Brain microvascular endothelial cell (primary cell): ENCODE data around the gene SNN.

Experiments
- DNase-seq: peaks from one replicate; pipeline ENCODE4 v3.0.0-alpha.2; 2020
- H3K27ac ChIP-seq: fragments of 250-450 bp; sonication (Bioruptor Pico); 2 replicates; pipeline ENCODE4 v1.5.1; 2020; ENCODE audit warnings: mild to moderate bottlenecking, moderate library complexity
- H3K27me3 ChIP-seq: fragments of 250-450 bp; sonication (Bioruptor Pico); replicated peaks from 2 replicates; pipeline ENCODE4 v1.5.1; 2020; ENCODE audit warnings: mild to moderate bottlenecking
- H3K36me3 ChIP-seq: fragments of 250-450 bp; sonication (Bioruptor Pico); replicated peaks from 2 replicates; pipeline ENCODE4 v1.5.1; 2020; ENCODE audit warnings: mild to moderate bottlenecking
- H3K4me3 ChIP-seq: 2 replicates; pipeline ENCODE4 v1.5.1; 2011; ENCODE audit warnings: low read depth, mild to moderate bottlenecking, control low read depth, low read length, moderate library complexity
- in situ Hi-C: cut with HindIII; loops from 2 replicates; pipeline ENCODE4 v1.10.0; 2017; ENCODE audit warnings: low sequenced_read_pairs, low pct_ligation_motif_present
- TF ChIP-seq, protein P1 (sequence below): IDR thresholded peaks from 2 replicates; pipeline ENCODE4 v1.5.1; 2011; ENCODE audit warnings: low read depth, mild to moderate bottlenecking, moderate library complexity, low read length, control low read depth, inconsistent platforms; ENCODE audit errors: missing control alignments

The SNN gene

DNA sequence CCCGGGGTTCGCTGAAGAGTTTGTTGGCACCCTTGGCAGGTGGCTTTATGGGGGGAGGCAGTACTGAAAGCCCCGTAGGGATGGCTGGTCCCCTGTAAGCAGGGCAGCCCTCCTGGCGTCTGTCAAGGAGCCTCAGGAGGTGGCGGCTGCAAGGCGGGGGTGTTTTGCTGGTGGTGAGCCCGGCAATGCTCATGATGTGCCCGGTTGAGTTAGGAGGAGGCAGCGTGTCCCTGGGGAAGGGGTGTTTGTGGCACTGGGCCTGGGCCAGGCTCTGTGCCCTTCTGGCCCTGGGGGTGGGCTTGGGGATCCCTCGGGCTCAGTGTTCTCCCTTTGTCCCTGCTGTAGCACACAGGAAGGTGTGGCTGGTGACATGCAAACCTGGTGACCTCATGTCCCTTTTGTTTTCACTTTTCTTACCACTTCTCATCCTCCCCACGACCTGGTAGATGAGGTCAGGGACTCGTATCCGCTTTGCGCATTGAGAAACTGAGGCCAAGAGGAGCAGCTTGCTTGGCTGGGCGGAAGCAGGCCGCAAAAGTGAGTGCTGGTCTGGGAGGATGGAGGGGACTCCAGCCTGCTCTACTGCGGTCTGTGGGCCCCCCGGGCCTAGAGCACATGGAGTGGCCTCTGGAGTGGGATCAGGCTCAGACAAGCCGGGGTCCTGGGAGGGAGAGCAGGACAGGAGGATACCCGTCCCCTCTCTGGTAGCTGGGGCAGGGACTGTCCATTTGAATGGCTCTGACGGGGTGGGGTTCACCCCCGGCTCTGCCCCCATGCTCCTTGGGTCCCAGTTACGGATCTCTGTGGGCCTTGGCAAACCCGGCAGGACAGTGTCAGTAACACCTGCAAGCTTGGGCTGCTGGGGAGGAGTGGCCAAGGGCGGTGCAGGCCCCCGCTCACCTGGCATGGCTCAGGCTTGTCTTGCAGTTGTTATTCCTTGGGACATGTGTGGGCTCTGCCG lies 2.2 kb downstream of the SNN start:
- no peak for DNase-seq
- H3K36me3 ChIP-seq, result no peaks in the 10 kb centered on the region
- no peak overlapping the region for H3K27ac ChIP-seq
- no peaks in the 10 kb centered on the region for H3K27me3 ChIP-seq
- TF ChIP-seq, protein P1, sequence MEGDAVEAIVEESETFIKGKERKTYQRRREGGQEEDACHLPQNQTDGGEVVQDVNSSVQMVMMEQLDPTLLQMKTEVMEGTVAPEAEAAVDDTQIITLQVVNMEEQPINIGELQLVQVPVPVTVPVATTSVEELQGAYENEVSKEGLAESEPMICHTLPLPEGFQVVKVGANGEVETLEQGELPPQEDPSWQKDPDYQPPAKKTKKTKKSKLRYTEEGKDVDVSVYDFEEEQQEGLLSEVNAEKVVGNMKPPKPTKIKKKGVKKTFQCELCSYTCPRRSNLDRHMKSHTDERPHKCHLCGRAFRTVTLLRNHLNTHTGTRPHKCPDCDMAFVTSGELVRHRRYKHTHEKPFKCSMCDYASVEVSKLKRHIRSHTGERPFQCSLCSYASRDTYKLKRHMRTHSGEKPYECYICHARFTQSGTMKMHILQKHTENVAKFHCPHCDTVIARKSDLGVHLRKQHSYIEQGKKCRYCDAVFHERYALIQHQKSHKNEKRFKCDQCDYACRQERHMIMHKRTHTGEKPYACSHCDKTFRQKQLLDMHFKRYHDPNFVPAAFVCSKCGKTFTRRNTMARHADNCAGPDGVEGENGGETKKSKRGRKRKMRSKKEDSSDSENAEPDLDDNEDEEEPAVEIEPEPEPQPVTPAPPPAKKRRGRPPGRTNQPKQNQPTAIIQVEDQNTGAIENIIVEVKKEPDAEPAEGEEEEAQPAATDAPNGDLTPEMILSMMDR, result no peak
- H3K4me3 ChIP-seq, result no peak overlapping the region
- in situ Hi-C loops, result no loop called here

DNA sequence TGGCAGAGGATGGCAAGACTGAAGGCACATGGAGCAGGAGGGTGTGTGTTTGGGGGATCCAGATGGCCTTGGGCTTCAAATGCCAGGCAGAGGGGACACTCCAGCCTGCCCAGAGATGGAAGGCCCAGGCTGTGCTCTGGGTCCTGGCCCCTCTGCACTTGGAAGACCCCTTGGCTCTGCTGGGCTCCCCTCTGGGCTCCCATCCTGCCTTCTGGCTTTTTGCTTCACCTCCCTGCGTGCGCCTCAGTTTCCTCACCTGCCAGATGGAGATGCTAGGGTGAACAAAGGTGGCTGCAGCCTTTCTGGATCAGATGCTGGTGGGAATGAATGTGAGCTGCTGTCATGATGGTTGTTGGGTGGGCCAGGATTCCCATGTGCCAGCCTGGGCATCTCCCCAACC lies 3.0 kb downstream of the SNN start:
- TF ChIP-seq, protein P1, result no peak
- peaks cover under 1% of the 10 kb centered on the region for H3K36me3 ChIP-seq
- no peak overlapping the region for H3K4me3 ChIP-seq
- no peak overlapping the region for H3K27ac ChIP-seq
- no peaks in the 10 kb centered on the region for H3K27me3 ChIP-seq
- DNase-seq, result no peak
- in situ Hi-C loops, result no loop called here

DNA sequence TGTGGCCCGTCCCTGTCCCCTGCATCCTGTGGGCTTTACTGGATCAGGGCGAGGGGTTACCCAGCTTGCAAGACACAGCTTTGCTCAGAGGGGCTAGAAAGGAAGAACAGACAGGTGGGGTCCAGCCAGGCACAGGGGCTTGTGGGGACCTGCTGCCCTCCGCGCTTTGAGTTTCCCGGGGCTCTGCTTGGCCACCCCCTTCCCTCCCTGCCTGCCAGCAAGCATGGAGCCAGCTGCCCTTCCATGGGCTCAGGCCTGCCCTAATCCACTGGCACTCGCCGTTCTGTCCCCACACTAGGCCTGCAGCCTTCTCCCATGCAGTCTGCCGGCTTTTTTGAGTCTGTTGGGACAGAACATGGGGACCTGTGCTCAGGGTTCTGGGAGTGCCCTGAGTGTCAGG lies 3.4 kb downstream of the SNN start:
- H3K27ac ChIP-seq, result no peak overlapping the region
- no peak for DNase-seq
- peaks cover 4% of the 10 kb centered on the region for H3K36me3 ChIP-seq
- no peak overlapping the region for H3K4me3 ChIP-seq
- in situ Hi-C loops, result no loop called here
- no peaks in the 10 kb centered on the region for H3K27me3 ChIP-seq
- TF ChIP-seq, protein P1, result no peak

DNA sequence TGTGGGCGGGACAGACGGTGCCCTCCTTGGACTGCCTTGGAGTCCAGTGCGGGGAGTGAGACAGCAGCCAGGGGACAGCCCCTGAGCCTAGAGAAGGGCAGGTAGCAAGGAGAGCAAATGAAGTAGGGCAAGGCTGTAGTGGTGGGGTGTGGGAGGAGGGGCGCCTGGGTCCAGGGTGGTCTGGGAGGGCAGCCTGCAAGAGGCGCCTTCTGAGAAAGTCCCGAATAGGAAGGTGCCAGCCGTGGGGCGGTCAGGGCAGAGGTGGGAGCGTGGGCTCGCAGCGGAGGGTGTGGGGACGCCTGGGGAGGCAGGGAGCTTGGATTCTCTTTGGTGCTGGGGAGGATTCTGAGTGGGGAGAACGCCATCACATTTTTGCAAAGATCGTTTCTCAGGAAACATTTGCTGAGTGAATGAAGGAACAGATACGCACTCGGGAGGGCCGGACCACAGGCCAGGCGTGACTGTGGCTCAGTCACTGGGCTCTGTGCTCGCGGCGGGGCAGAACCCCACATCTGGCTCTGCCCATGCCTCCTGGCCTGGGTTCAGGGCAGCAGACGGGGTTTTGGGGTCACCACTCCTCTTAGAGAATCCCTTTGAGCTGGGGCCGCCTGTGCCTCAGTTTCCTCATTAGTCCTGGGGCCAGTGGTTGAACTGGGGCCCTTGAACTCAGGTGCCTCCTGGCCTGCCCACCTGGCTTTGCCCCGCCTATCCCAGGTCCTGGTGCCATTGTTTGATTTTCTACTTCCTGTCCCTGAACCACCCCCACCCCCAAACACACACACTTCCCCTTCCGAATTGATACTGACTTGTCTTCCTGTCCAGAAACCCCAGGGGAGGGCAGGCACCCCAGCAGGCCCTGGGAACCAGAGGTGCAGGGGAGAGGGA lies 4.2 kb downstream of the SNN start:
- Histone ChIP-seq H3K36me3 (peaks cover 8% of the 10 kb centered on the region), H3K27me3 (no peaks in the 10 kb centered on the region), H3K27ac (no peak overlapping the region), H3K4me3 (no peak overlapping the region)
- DNase-seq, result no peak
- TF ChIP-seq, protein P1, result no peak
- in situ Hi-C loops, result no loop called here

DNA sequence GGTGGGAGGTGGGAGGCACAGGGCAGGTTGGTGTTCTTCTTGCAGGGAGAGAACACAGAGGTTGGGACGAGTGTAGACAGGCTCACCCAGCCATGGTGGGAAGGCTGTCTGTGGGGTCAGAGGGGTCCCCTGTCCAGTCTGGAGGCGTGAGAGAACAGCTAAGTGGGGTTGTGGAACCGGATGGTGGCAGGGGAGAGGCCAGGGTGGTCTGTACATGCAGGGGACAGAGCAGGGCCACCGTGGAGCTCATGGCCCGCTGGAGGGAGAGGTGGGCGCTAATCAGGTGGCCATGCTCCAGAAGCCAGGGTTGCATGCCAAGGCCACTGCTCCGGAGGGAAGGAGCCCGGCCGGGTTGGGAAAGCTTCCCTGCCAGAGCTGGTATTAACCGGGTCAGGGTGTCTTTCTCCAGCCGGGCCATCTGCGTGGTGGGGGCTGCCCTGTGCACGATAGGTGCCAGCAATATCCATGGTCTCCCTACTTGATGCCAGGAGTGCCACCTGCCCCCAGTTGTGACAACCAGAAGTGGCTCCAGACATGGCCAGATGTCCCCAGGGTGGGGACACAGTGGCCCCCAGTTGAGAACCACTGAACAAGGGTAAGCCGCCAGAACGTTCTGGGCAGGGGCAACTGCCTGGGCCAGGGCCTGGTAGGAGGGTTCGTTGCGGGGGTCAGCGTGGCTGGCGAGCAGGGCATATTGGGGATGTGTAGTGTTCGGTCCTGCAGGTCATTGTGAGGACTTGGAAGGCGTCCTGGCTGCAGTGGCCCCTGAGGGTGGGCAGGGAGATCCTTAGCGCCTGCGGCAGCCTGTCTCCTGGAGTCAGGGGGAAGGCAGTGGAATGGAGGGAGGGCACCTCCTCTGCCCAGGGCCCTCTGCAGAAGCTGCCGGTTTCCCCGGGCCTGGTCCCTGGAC lies 5.1 kb downstream of the SNN start:
- Histone ChIP-seq H3K27me3 (no peaks in the 10 kb centered on the region), H3K36me3 (peaks cover 13% of the 10 kb centered on the region), H3K4me3 (no peak overlapping the region), H3K27ac (no peak overlapping the region)
- TF ChIP-seq, protein P1, result no peak
- in situ Hi-C loops, result no loop called here
- DNase-seq, result no peak
